ENCODE results near the gene PTPRD.

DNA sequence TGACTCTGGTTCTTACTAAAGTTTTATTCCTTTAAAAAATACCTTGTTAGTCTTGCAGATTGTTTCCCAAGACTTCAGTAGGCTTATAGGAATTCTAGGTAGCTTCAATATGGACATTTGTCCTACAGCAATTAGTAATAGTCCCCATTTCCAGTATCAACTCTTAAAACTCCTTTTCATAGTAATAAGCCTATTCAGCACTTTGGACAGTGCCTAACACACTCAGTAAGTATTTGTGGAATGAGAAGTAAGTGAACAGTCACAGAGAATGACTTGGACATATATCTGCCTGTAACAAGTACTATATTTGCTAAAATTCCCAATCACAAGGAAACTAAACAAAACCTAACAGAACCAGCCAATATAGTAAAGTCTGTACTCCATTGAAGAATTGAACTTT lies 1521.4 kb downstream of the PTPRD start:
- TF ChIP-seq, protein P1, sequence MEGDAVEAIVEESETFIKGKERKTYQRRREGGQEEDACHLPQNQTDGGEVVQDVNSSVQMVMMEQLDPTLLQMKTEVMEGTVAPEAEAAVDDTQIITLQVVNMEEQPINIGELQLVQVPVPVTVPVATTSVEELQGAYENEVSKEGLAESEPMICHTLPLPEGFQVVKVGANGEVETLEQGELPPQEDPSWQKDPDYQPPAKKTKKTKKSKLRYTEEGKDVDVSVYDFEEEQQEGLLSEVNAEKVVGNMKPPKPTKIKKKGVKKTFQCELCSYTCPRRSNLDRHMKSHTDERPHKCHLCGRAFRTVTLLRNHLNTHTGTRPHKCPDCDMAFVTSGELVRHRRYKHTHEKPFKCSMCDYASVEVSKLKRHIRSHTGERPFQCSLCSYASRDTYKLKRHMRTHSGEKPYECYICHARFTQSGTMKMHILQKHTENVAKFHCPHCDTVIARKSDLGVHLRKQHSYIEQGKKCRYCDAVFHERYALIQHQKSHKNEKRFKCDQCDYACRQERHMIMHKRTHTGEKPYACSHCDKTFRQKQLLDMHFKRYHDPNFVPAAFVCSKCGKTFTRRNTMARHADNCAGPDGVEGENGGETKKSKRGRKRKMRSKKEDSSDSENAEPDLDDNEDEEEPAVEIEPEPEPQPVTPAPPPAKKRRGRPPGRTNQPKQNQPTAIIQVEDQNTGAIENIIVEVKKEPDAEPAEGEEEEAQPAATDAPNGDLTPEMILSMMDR (IDR thresholded peaks at IDR 0.05): no peak
- TF ChIP-seq POLR2A (IDR thresholded peaks at IDR 0.05): no peak

Data from Peyer's patch (tissue), 4 donors.